ENCODE results near the gene FAM151A. TPM values are rescaled to one million over a fixed set of nuclear protein-coding genes. Genes with fewer than 3 reads are reported as not detected.

Gene FAM151A
- polyA plus RNA-seq, 1 donor from 2014 or later = not detected

DNA sequence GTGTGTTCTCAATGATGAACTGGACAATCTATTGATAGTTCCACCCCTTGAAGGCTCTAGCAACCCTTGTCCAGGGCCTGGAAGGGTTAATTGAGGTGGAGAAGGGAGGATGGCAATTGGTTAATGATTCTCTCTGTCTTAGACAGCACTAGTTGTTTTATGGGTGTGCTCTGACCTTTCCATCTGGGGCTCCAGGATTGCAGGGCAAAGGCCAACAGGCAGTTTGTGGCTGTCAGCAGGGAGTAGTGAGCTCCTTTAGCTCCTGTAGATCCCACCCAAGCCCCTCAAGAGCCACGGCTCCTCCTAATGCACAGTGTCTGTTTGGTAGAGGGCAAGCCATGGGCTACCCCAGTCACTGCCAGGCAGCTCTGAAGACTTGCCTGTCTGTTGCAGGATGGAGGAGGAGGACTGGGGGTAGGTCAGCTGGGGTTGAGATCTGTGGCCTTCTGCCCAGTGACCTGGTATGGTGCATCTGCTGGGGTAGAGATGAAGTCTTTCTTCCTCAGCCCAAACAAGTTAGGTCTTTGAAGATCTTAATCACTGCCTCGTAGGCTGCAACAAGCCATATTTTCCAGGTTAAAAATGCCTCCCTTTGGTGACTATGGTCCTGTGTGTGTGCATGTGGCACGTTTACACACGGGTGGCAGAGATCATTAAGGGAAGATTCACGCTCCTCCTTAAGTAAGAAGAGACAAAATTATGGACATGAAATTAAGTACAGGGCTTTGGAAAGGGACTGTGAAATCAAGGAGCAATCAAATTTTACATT lies 26.0 kb upstream of the FAM151A start:
- Histone ChIP-seq H3K36me3 (ENCODE audit: insufficient read depth, low read length) (no peaks in the 10 kb centered on the region), H3F3A (ENCODE audit: insufficient read depth, low read length, poor library complexity, severe bottlenecking) (no peaks in the 10 kb centered on the region), H4K20me1 (ENCODE audit: insufficient read depth) (no peaks in the 10 kb centered on the region), H3K9me2 (ENCODE audit: insufficient read depth, low read length) (no peaks in the 10 kb centered on the region), H3K9me3 (ENCODE audit: low read length) (no peaks in the 10 kb centered on the region), H3K4me3 (ENCODE audit: low read length) (no peak overlapping the region), H3K27me3 (ENCODE audit: insufficient read depth, low read depth, low read length) (no peaks in the 10 kb centered on the region), H3K79me2 (replicated peaks; ENCODE audit: insufficient read depth, low read length) (no peaks in the 10 kb centered on the region), H3K9ac (ENCODE audit: low read length) (no peak overlapping the region), H3K4me2 (ENCODE audit: low read length) (no peak overlapping the region), H2AFZ (ENCODE audit: low read depth, low read length) (no peak overlapping the region), H3K27ac (ENCODE audit: low read length) (no peak overlapping the region)
- TF ChIP-seq EZH2 (IDR thresholded peaks at IDR 0.05; ENCODE audit: borderline replicate concordance, insufficient read depth, low read length, poor library complexity, severe bottlenecking) = no peak
- TF ChIP-seq, protein P1, sequence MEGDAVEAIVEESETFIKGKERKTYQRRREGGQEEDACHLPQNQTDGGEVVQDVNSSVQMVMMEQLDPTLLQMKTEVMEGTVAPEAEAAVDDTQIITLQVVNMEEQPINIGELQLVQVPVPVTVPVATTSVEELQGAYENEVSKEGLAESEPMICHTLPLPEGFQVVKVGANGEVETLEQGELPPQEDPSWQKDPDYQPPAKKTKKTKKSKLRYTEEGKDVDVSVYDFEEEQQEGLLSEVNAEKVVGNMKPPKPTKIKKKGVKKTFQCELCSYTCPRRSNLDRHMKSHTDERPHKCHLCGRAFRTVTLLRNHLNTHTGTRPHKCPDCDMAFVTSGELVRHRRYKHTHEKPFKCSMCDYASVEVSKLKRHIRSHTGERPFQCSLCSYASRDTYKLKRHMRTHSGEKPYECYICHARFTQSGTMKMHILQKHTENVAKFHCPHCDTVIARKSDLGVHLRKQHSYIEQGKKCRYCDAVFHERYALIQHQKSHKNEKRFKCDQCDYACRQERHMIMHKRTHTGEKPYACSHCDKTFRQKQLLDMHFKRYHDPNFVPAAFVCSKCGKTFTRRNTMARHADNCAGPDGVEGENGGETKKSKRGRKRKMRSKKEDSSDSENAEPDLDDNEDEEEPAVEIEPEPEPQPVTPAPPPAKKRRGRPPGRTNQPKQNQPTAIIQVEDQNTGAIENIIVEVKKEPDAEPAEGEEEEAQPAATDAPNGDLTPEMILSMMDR (IDR thresholded peaks at IDR 0.05; ENCODE audit: poor library complexity, severe bottlenecking) = no peak
- no peak for TF ChIP-seq POLR2AphosphoS5 (IDR thresholded peaks at IDR 0.05)
- no peak for TF ChIP-seq SMC3 (conservative IDR thresholded peaks at IDR 0.05; ENCODE audit: poor library complexity)
- no peak for TF ChIP-seq MXI1 (conservative IDR thresholded peaks at IDR 0.05; ENCODE audit: poor library complexity, severe bottlenecking)
- TF ChIP-seq EP300 (conservative IDR thresholded peaks at IDR 0.05; ENCODE audit: poor library complexity, severe bottlenecking) = no peak
- no peak for TF ChIP-seq TAF1 (IDR thresholded peaks at IDR 0.05; ENCODE audit: low read depth)
- TF ChIP-seq, protein P2, sequence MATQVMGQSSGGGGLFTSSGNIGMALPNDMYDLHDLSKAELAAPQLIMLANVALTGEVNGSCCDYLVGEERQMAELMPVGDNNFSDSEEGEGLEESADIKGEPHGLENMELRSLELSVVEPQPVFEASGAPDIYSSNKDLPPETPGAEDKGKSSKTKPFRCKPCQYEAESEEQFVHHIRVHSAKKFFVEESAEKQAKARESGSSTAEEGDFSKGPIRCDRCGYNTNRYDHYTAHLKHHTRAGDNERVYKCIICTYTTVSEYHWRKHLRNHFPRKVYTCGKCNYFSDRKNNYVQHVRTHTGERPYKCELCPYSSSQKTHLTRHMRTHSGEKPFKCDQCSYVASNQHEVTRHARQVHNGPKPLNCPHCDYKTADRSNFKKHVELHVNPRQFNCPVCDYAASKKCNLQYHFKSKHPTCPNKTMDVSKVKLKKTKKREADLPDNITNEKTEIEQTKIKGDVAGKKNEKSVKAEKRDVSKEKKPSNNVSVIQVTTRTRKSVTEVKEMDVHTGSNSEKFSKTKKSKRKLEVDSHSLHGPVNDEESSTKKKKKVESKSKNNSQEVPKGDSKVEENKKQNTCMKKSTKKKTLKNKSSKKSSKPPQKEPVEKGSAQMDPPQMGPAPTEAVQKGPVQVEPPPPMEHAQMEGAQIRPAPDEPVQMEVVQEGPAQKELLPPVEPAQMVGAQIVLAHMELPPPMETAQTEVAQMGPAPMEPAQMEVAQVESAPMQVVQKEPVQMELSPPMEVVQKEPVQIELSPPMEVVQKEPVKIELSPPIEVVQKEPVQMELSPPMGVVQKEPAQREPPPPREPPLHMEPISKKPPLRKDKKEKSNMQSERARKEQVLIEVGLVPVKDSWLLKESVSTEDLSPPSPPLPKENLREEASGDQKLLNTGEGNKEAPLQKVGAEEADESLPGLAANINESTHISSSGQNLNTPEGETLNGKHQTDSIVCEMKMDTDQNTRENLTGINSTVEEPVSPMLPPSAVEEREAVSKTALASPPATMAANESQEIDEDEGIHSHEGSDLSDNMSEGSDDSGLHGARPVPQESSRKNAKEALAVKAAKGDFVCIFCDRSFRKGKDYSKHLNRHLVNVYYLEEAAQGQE (IDR thresholded peaks at IDR 0.05; ENCODE audit: borderline replicate concordance) = no peak
- no peak for TF ChIP-seq RAD21 (conservative IDR thresholded peaks at IDR 0.05)

DNA sequence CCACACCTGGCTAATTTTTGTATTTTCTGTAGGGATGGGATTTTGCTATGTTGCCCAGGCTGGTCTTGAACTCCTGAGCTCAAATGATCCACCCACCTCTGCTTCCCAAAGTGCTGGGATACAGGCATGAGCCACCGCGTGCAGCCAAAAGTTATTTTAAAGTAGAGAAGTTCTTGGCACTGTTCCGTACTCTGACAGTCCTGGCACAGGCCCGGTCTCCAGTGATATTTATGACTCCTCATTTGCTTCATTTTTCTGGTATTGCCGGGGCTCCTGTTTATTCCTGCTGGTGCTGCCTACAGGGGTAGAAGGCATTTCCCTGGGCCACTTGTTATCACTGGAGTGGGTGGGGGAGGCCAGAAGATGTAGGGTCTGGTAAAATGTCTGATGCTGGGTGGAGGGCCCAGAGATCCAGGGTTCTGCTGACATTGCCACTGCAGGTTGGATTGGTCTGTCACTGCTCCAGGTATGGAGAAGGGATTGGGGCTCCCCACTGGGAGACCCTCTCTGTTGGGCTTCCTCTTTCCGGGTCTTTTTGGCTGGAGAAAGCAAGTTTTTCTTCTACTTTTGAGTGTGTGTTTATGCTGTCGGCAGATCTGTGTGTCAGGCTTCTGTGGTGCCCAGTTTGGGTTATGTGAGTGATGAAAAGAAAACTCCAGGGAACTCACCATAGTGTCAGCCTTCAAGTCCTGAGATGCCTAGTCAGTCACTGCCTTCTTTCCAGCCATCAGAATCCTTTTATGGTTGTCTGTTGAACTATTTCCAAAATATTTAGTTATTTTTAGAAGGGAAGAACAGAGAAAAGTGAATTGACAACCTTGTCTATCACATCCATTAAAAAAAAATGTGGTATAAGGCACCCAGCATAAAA lies 22.7 kb upstream of the FAM151A start:
- Histone ChIP-seq H3K9me3 (ENCODE audit: low read length) (no peaks in the 10 kb centered on the region), H3K4me2 (ENCODE audit: low read length) (no peak overlapping the region), H3K36me3 (ENCODE audit: insufficient read depth, low read length) (no peaks in the 10 kb centered on the region), H3K27me3 (ENCODE audit: insufficient read depth, low read depth, low read length) (no peaks in the 10 kb centered on the region), H3K27ac (ENCODE audit: low read length) (no peak overlapping the region), H3F3A (ENCODE audit: insufficient read depth, low read length, poor library complexity, severe bottlenecking) (no peaks in the 10 kb centered on the region), H2AFZ (ENCODE audit: low read depth, low read length) (no peak overlapping the region), H3K4me3 (ENCODE audit: low read length) (no peak overlapping the region), H3K79me2 (replicated peaks; ENCODE audit: insufficient read depth, low read length) (no peaks in the 10 kb centered on the region), H3K9ac (ENCODE audit: low read length) (no peak overlapping the region), H3K9me2 (ENCODE audit: insufficient read depth, low read length) (no peaks in the 10 kb centered on the region), H4K20me1 (ENCODE audit: insufficient read depth) (no peaks in the 10 kb centered on the region)
- TF ChIP-seq MXI1 (conservative IDR thresholded peaks at IDR 0.05; ENCODE audit: poor library complexity, severe bottlenecking) (no peak), EP300 (conservative IDR thresholded peaks at IDR 0.05; ENCODE audit: poor library complexity, severe bottlenecking) (no peak), EZH2 (IDR thresholded peaks at IDR 0.05; ENCODE audit: borderline replicate concordance, insufficient read depth, low read length, poor library complexity, severe bottlenecking) (no peak), TAF1 (IDR thresholded peaks at IDR 0.05; ENCODE audit: low read depth) (no peak), POLR2AphosphoS5 (IDR thresholded peaks at IDR 0.05) (no peak), SMC3 (conservative IDR thresholded peaks at IDR 0.05; ENCODE audit: poor library complexity) (no peak), RAD21 (conservative IDR thresholded peaks at IDR 0.05) (no peak)
- TF ChIP-seq, protein P1 (IDR thresholded peaks at IDR 0.05; ENCODE audit: poor library complexity, severe bottlenecking) = no peak
- TF ChIP-seq, protein P2 (IDR thresholded peaks at IDR 0.05; ENCODE audit: borderline replicate concordance) = no peak
